HepG2 (cell line): Measurements from ENCODE around the gene ZC3H13. TPM values are rescaled to one million over a fixed set of nuclear protein-coding genes. Genes with fewer than 3 reads are reported as not detected.

Source experiments
- ATAC-seq: fragments of 200-7000 bp; cut with Tn5 transposase; 3 replicates; pipeline ENCODE4 v1.9.1; 2020; ENCODE audit warnings: mild to moderate bottlenecking, moderate library complexity
- BruUV-seq: library from RNA; stranded (reverse); fragments of 400-500 nt; replicated peaks from 2 replicates; lab custom pipeline; 2021; lab: Mats Ljungman, UMichigan
- CTCF ChIA-PET: fragments of 300-600 bp; formaldehyde crosslinking; extraction: SDS; loops from one replicate; lab custom pipeline; 2021; ENCODE audit warnings: low total read pairs, inconsistent platforms, low intra/inter-chr PET ratio; lab: Yijun Ruan, JAX
- POLR2A ChIA-PET: fragments of 350-600 bp; sonication (Branson Sonifier 250); formaldehyde crosslinking; loops from one replicate; lab custom pipeline; 2020; ENCODE audit warnings: antibody characterized with exemption, inconsistent platforms; lab: Yijun Ruan, JAX
- DNase-seq: peaks from one replicate; pipeline ENCODE4 v3.0.0-alpha.2; 2015; ENCODE audit warnings: low spot score
- FAIRE-seq: peaks from 3 replicates; lab custom pipeline; 2011; peaks lifted over from hg19 to GRCh38; lab: Jason Lieb, UNC
- H2AFZ ChIP-seq: one replicate; pipeline ENCODE4 v1.6.1; 2011; ENCODE audit warnings: low read length, inconsistent platforms
- H3K27ac ChIP-seq: fragments of 300-600 bp; 3 replicates; pipeline ENCODE4 v1.8.0; 2011; ENCODE audit warnings: mixed run types, mild to moderate bottlenecking, mixed read lengths, low read length, inconsistent platforms; ENCODE audit not compliant: insufficient read depth; ENCODE audit errors: extremely low read length
- H3K27me3 ChIP-seq, 2 experiments: fragments of 200-600 bp in 1 of 2; 2 replicates in 1 of 2; 3 replicates in 1 of 2; pipeline versions ENCODE4 v1.6.0 to v1.8.0; 2011; ENCODE audit warnings: low read length in 2 of 2, mild to moderate bottlenecking in 2 of 2, moderate library complexity in 2 of 2, inconsistent platforms in 1 of 2; ENCODE audit not compliant: insufficient read depth in 2 of 2, control insufficient read depth in 1 of 2
- H3K36me3 ChIP-seq, 2 experiments: fragments of 200-600 bp in 1 of 2; replicated peaks in 1 of 2; 2 replicates in 1 of 2; 3 replicates in 1 of 2; pipeline versions ENCODE4 v1.5.1 to v1.8.0; 2011; ENCODE audit warnings: low read length in 2 of 2, inconsistent platforms in 1 of 2; ENCODE audit not compliant: insufficient read depth in 2 of 2, control insufficient read depth in 1 of 2
- H3K4me1 ChIP-seq: 2 replicates; pipeline ENCODE4 v1.5.1; 2012; ENCODE audit warnings: low read length, inconsistent platforms; ENCODE audit not compliant: insufficient read depth
- H3K4me2 ChIP-seq: 2 replicates; pipeline ENCODE4 v1.6.0; 2011; ENCODE audit warnings: low read depth, low read length, inconsistent platforms
- H3K4me3 ChIP-seq, 3 experiments: fragments of 200-600 bp in 1 of 3; sonication (generic), shearing (Covaris generic) in 1 of 3; replicated peaks in 1 of 3; 2 replicates each; pipeline ENCODE4 v1.5.1; 2011 to 2016; ENCODE audit warnings: low read length in 3 of 3, inconsistent platforms in 2 of 3, low read depth in 2 of 3, mild to moderate bottlenecking in 2 of 3, control low read depth in 1 of 3, mixed read lengths in 1 of 3; ENCODE audit not compliant: insufficient read depth in 1 of 3
- H3K79me2 ChIP-seq: one replicate; pipeline ENCODE4 v1.6.1; 2011; ENCODE audit warnings: low read length, inconsistent platforms; ENCODE audit not compliant: insufficient read depth
- H3K9ac ChIP-seq: 2 replicates; pipeline ENCODE4 v1.6.0; 2011; ENCODE audit warnings: mild to moderate bottlenecking, low read depth, low read length, inconsistent platforms; ENCODE audit not compliant: insufficient read depth
- H3K9me3 ChIP-seq: 2 replicates; pipeline ENCODE4 v1.5.1; 2012; ENCODE audit warnings: mild to moderate bottlenecking, low read length
- H4K20me1 ChIP-seq: 2 replicates; pipeline ENCODE4 v1.6.0; 2011; ENCODE audit warnings: inconsistent platforms, mild to moderate bottlenecking, low read length, moderate library complexity; ENCODE audit not compliant: insufficient read depth
- DNMT1 ChIP-seq: sonication (generic); formaldehyde crosslinking; IDR thresholded peaks from 2 replicates; pipeline ENCODE4 v1.5.1; 2020; ENCODE audit warnings: mild to moderate bottlenecking, missing genetic modification reagents
- FOXK1 ChIP-seq: sonication (generic); formaldehyde crosslinking; IDR thresholded peaks from 2 replicates; pipeline ENCODE4 v1.4.0; 2020; ENCODE audit warnings: low read depth, missing genetic modification reagents, borderline replicate concordance
- HOXA3 ChIP-seq: sonication (generic); formaldehyde crosslinking; IDR thresholded peaks from 2 replicates; pipeline ENCODE4 v1.5.0; 2020; ENCODE audit warnings: missing genetic modification reagents
- KAT8 ChIP-seq: IDR thresholded peaks from 2 replicates; pipeline ENCODE4 v1.6.1; 2016; ENCODE audit warnings: missing genetic modification reagents, missing compliant biosample characterization
- RFXAP ChIP-seq: sonication (generic); formaldehyde crosslinking; IDR thresholded peaks from 2 replicates; pipeline ENCODE4 v1.4.0; 2020; ENCODE audit warnings: missing genetic modification reagents, borderline replicate concordance
- ZC3H4 ChIP-seq: sonication (generic); formaldehyde crosslinking; IDR thresholded peaks from 2 replicates; pipeline ENCODE4 v1.4.0; 2020; ENCODE audit warnings: missing genetic modification reagents, borderline replicate concordance
- ZKSCAN1 ChIP-seq: fragments of 150-350 bp; IDR thresholded peaks from 2 replicates; pipeline ENCODE4 v1.6.1; 2014; ENCODE audit warnings: low read length
- ZNF10 ChIP-seq: sonication (generic); formaldehyde crosslinking; IDR thresholded peaks from 2 replicates; pipeline ENCODE4 v1.4.0; 2020; ENCODE audit warnings: mild to moderate bottlenecking, low read depth, missing genetic modification reagents, borderline replicate concordance
- ZNF432 ChIP-seq: sonication (generic); formaldehyde crosslinking; IDR thresholded peaks from 2 replicates; pipeline ENCODE4 v1.5.0; 2020; ENCODE audit warnings: missing genetic modification reagents, mild to moderate bottlenecking, borderline replicate concordance
- ZSCAN30 ChIP-seq: sonication (generic); formaldehyde crosslinking; IDR thresholded peaks from 2 replicates; pipeline ENCODE4 v1.5.0; 2020; ENCODE audit warnings: mild to moderate bottlenecking, missing genetic modification reagents
- WGBS: methylation state at CpG from one replicate; pipeline ENCODE4 v1.1.6; 2017; ENCODE audit warnings: low lambda C conversion rate; 5-methylcytosine and 5-hydroxymethylcytosine counted together
- in situ Hi-C: cut with HindIII; loops from 2 replicates; pipeline ENCODE4 v1.10.0; 2017; ENCODE audit warnings: low pct_unique_long_range_greater_than_20kb; ENCODE audit not compliant: extremely low pct_ligation_motif_present
- intact Hi-C: fragments of 100-400 bp; cut with micrococcal nuclease; formaldehyde crosslinking; loops from one replicate; pipeline ENCODE4 v1.10.0; 2022; ENCODE audit not compliant: unreplicated experiment
- polyA plus RNA-seq, 8 experiments: library from polyadenylated mRNA; depleted of rRNA in 3 of 8; stranded (reverse) in 7 of 8; unstranded in 1 of 8; fragments of >200 nt; fragmentation: Illumina TruSeq in 4 of 8; extraction: Trizol in 4 of 8; gene quantifications; 2 replicates each; pipeline versions ENCODE4 v1.2.1 to v1.2.3, GENCODE V29; 2011 to 2016; ENCODE audit warnings: low read depth in 4 of 8, missing spikeins in 1 of 8, mixed read lengths in 1 of 8; ENCODE audit not compliant: insufficient read depth in 1 of 8
- total RNA-seq, 5 experiments: library from RNA; depleted of rRNA; stranded (reverse); fragments of >200 nt; fragmentation: Illumina TruSeq; extraction: Trizol; gene quantifications; 2 replicates each; pipeline ENCODE4 v1.2.3, GENCODE V29; 2016; ENCODE audit warnings: low read depth in 1 of 5
- TF ChIP-seq, protein P1 (sequence below): sonication (generic); formaldehyde crosslinking; IDR thresholded peaks from 2 replicates; pipeline ENCODE4 v1.4.0; 2020; ENCODE audit warnings: missing genetic modification reagents

ZC3H13 gene
- total and polyA plus RNA-seq, 2 of the 13 experiments (the other 11 are each of a cell fraction or from before 2014, with no cell fraction given), result 2.7 to 23.5 TPM

DNA sequence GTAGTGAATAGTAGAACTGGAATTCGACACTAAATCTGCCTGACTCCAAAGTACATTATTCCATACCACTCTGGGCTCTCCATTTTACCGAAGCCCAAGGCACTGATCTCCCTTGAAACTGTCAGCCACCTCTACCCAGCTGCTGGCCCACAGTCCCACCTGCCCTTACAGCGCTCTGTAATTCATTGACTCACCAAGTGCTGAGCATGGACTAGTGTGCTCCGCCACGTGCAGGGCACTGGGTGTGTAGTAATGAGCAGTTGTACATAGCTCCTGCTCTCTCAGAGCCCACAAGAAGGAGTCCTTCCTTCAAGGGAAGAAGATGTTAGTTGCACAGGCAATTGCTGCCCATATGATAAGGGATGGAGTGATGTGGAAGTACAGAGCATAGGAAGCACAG, 124.4 kb downstream of the ZC3H13 start:
- ATAC-seq (peak; percentile 50; the same call in 2 of the 3 replicates), DNase-seq (no peak), FAIRE-seq (no peak)
- 26% methylated on average over 5 of the region's 5 CpGs for WGBS
- Histone ChIP-seq H4K20me1 (no peaks in the 10 kb centered on the region), H3K4me3 (no peak overlapping the region), H3K9me3 (no peaks in the 10 kb centered on the region), H3K79me2 (no peaks in the 10 kb centered on the region), H3K27me3 (peaks cover 1 to 15% of the 10 kb centered on the region in 2 experiments; a peak in 1 of 5 replicates), H2AFZ (no peak overlapping the region), H3K4me1 (no peaks in the 10 kb centered on the region), H3K36me3 (no peaks in the 10 kb centered on the region), H3K27ac (no peak overlapping the region), H3K4me2 (no peak overlapping the region), H3K9ac (no peak overlapping the region)
- ChIA-PET POLR2A (no interaction called here), CTCF (no interaction called here)
- in situ Hi-C loops, result no loop called here
- intact Hi-C loops, result no loop called here
- TF ChIP-seq ZSCAN30 (CRISPR knock-in tag) (no peak), HOXA3 (CRISPR knock-in tag) (no peak), ZC3H4 (no peak), KAT8 (CRISPR knock-in tag) (no peak), RFXAP (CRISPR knock-in tag) (no peak), ZNF432 (no peak), ZKSCAN1 (no peak), DNMT1 (no peak), ZNF10 (CRISPR knock-in tag) (no peak), FOXK1 (CRISPR knock-in tag) (no peak)
- TF ChIP-seq, protein P1, sequence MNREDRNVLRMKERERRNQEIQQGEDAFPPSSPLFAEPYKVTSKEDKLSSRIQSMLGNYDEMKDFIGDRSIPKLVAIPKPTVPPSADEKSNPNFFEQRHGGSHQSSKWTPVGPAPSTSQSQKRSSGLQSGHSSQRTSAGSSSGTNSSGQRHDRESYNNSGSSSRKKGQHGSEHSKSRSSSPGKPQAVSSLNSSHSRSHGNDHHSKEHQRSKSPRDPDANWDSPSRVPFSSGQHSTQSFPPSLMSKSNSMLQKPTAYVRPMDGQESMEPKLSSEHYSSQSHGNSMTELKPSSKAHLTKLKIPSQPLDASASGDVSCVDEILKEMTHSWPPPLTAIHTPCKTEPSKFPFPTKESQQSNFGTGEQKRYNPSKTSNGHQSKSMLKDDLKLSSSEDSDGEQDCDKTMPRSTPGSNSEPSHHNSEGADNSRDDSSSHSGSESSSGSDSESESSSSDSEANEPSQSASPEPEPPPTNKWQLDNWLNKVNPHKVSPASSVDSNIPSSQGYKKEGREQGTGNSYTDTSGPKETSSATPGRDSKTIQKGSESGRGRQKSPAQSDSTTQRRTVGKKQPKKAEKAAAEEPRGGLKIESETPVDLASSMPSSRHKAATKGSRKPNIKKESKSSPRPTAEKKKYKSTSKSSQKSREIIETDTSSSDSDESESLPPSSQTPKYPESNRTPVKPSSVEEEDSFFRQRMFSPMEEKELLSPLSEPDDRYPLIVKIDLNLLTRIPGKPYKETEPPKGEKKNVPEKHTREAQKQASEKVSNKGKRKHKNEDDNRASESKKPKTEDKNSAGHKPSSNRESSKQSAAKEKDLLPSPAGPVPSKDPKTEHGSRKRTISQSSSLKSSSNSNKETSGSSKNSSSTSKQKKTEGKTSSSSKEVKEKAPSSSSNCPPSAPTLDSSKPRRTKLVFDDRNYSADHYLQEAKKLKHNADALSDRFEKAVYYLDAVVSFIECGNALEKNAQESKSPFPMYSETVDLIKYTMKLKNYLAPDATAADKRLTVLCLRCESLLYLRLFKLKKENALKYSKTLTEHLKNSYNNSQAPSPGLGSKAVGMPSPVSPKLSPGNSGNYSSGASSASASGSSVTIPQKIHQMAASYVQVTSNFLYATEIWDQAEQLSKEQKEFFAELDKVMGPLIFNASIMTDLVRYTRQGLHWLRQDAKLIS (CRISPR knock-in tag), result no peak
- no TSS peak for BruUV-seq
